Uterus (tissue), 2 donors: Measurements from ENCODE around the gene ADRB1.

ENCODE experiments used
- POLR2A ChIP-seq, 2 donors: fragments of 450-650 bp; IDR thresholded peaks; one replicate each; pipeline ENCODE4 v1.6.1; 2016; ENCODE audit warnings: antibody characterized with exemption in 2 of 2, mild to moderate bottlenecking in 1 of 2, moderate library complexity in 1 of 2
- TF ChIP-seq, protein P1 (sequence below), 4 experiments: fragments of 200-600 bp in 2 of 4; fragments of 450-650 bp in 2 of 4; sonication (generic) in 2 of 4; IDR thresholded peaks; one replicate each; pipeline ENCODE4 v1.5.1; 2016 to 2019; ENCODE audit warnings: antibody characterized with exemption in 4 of 4, mild to moderate bottlenecking in 2 of 4, moderate library complexity in 1 of 4

DNA sequence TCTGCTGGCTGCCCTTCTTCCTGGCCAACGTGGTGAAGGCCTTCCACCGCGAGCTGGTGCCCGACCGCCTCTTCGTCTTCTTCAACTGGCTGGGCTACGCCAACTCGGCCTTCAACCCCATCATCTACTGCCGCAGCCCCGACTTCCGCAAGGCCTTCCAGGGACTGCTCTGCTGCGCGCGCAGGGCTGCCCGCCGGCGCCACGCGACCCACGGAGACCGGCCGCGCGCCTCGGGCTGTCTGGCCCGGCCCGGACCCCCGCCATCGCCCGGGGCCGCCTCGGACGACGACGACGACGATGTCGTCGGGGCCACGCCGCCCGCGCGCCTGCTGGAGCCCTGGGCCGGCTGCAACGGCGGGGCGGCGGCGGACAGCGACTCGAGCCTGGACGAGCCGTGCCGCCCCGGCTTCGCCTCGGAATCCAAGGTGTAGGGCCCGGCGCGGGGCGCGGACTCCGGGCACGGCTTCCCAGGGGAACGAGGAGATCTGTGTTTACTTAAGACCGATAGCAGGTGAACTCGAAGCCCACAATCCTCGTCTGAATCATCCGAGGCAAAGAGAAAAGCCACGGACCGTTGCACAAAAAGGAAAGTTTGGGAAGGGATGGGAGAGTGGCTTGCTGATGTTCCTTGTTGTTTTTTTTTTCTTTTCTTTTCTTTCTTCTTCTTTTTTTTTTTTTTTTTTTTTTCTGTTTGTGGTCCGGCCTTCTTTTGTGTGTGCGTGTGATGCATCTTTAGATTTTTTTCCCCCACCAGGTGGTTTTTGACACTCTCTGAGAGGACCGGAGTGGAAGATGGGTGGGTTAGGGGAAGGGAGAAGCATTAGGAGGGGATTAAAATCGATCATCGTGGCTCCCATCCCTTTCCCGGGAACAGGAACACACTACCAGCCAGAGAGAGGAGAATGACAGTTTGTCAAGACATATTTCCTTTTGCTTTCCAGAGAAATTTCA, 1.7 kb downstream of the ADRB1 start:
- TF ChIP-seq, protein P1, sequence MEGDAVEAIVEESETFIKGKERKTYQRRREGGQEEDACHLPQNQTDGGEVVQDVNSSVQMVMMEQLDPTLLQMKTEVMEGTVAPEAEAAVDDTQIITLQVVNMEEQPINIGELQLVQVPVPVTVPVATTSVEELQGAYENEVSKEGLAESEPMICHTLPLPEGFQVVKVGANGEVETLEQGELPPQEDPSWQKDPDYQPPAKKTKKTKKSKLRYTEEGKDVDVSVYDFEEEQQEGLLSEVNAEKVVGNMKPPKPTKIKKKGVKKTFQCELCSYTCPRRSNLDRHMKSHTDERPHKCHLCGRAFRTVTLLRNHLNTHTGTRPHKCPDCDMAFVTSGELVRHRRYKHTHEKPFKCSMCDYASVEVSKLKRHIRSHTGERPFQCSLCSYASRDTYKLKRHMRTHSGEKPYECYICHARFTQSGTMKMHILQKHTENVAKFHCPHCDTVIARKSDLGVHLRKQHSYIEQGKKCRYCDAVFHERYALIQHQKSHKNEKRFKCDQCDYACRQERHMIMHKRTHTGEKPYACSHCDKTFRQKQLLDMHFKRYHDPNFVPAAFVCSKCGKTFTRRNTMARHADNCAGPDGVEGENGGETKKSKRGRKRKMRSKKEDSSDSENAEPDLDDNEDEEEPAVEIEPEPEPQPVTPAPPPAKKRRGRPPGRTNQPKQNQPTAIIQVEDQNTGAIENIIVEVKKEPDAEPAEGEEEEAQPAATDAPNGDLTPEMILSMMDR (IDR thresholded peaks at IDR 0.05), result no peak
- TF ChIP-seq POLR2A (IDR thresholded peaks at IDR 0.05), result no peak
